Astrocyte (in vitro differentiated cells and primary cell): ENCODE data around the gene C20orf204.

Experiments used
- EZH2 ChIP-seq: IDR thresholded peaks from 2 replicates; pipeline ENCODE4 v1.6.1; 2012; ENCODE audit warnings: mild to moderate bottlenecking, low read length, inconsistent platforms; ENCODE audit not compliant: insufficient read depth
- TF ChIP-seq, protein P1 (sequence below): IDR thresholded peaks from 2 replicates; pipeline ENCODE4 v1.5.1; 2011; ENCODE audit warnings: low read depth, mild to moderate bottlenecking, inconsistent platforms, low read length, moderate library complexity; ENCODE audit not compliant: insufficient read depth

DNA sequence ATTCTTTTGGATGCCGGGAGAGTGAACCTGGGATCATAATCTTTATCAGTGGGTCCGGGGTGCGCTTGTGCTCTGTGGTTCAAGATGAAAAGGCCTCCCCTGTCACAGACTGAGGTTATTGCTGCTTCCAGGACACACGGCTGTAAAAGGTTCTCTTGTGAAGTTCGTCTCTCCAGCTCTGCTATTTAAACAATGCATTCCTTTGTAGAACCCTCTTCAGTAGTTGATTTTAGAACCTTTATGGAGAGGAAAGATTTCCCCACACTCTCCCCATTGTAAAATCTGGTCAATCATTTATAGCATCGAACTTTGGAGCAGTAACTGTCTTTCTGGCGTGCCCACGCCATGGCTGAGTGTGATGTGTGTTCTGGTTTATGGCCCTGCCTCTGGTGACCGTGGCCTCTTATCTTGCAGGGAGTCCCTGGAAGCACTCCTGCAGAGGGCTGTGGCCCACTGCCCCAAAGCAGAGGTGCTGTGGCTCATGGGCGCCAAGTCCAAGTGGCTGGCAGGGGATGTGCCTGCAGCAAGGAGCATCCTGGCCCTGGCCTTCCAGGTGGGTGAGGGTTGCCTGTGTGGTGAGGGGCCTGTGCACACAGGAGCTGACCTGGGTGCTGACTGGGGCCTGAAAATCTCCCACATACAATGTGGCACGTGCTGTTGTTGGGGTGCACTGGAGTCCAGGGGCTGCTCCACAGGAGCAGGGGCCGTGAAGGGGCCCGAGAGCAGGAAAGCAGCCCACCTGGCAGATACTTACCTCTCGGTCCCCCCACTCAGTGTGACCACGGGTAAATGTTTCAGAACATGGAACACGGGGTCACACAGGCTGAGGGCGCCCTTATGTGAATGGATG is 11.6 kb upstream of the C20orf204 start:
- TF ChIP-seq, protein P1, sequence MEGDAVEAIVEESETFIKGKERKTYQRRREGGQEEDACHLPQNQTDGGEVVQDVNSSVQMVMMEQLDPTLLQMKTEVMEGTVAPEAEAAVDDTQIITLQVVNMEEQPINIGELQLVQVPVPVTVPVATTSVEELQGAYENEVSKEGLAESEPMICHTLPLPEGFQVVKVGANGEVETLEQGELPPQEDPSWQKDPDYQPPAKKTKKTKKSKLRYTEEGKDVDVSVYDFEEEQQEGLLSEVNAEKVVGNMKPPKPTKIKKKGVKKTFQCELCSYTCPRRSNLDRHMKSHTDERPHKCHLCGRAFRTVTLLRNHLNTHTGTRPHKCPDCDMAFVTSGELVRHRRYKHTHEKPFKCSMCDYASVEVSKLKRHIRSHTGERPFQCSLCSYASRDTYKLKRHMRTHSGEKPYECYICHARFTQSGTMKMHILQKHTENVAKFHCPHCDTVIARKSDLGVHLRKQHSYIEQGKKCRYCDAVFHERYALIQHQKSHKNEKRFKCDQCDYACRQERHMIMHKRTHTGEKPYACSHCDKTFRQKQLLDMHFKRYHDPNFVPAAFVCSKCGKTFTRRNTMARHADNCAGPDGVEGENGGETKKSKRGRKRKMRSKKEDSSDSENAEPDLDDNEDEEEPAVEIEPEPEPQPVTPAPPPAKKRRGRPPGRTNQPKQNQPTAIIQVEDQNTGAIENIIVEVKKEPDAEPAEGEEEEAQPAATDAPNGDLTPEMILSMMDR: no peak
- no peak for TF ChIP-seq EZH2
